CD4-positive, alpha-beta T cell treated with Interleukin-6 for 4 hours (primary cell): ENCODE data around the gene RSPH1.
"Not testable (repeated sequence)": the region's sequence is repeated elsewhere in the genome, so short reads cannot be mapped to it uniquely, and the experiment has no call there.

Experiments
- DNase-seq: peaks from one replicate; pipeline ENCODE4 v3.0.0-alpha.2; 2020; ENCODE audit warnings: mixed read lengths

Gene RSPH1

DNA sequence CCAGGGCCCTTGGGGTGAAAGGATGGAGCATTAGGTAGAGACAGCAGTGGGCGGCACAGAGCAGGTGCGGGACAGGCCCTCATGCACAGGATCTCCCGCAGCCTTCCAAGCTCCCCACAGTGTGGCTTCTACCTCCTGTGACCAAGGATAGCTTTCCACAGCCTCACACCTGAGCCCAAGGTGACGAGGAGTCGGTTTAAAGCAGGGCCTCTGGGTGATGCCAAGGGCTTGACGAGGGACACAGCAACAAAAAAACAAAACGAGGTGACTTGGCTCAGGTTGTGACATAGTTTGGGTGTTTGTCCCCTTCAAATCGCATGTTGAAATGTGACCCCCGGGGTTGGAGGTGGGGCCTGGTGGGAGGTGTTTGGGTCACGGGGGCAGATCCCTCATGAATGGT is 15.3 kb downstream of the RSPH1 start:
- DNase-seq: no peak

DNA sequence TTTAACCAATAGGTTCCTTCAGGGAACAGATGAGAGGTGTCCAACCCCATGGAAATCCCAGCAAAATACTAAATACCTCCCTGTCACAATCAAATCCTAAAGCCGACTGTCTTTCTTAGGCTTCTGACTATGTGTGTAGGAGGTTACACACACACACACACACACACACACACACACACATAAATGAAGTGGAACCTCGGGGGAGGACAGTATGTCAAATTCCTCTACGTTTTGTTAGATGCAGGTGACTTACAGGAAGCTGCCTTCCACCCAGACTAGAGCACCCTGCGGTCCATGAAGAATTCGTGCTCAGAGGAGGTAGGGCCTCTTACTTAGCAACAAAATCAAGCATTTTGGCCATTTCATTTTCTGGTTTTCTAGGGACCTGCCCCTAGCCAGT is 16.4 kb downstream of the RSPH1 start:
- no peak for DNase-seq

DNA sequence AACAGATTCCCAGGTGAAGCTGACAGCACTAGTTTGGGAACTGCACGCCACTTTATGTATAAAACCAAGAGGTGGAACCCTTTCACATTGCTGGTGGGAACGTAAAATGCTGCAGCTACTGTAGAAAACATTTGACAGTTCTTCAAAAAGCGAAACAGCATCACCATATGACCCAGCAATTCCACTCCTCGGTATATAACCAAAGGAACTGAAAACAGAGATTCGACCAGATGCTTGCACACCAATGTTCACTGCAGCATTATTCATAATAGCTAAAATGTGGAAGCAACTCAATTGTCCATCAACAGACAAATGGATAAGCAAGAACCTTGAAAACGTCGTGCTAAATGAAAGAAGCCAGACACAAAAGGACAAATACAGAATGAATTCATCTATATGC is 17.5 kb downstream of the RSPH1 start:
- no peak for DNase-seq

DNA sequence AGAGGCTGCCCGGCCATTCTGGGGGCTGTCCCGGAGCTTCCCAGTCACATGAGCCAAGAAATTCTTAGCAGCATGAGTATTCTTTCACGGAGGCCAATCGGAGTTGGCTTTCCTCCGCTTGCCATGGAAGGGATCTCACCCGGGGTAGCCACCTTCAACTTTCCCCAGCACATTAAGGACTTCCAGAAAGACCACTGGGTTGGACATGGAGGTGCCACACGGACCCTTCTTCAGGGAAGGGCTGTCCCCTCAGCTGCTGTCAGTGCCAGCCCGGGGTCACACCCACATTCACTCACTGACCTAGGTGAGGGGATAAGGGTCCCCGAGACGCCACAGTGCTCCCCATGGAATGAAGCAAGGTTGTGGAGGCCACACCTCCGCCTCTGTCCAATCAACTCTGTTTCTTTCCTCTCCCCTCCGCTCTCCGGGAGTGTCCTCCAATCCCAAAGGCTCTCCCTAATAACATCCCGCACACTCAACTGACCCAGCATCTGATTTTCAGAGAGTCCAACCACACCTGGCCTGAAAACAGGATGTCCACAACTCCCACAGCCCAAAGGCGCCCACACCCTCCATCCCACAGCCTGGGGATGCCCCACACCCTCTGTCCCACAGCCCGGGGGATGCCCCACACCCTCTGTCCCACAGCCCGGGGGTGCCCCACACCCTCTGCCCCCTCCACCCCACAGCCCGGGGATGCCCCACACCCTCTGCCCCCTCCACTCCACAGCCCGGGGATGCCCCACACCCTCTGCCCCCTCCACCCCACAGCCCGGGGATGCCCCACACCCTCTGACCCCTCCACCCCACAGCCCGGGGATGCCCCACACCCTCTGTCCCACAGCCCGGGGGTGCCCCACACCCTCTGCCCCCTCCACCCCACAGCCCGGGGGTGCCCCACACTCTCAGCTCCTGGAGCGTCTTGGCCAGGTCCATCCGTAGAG is 19.4 kb downstream of the RSPH1 start:
- no peak for DNase-seq

DNA sequence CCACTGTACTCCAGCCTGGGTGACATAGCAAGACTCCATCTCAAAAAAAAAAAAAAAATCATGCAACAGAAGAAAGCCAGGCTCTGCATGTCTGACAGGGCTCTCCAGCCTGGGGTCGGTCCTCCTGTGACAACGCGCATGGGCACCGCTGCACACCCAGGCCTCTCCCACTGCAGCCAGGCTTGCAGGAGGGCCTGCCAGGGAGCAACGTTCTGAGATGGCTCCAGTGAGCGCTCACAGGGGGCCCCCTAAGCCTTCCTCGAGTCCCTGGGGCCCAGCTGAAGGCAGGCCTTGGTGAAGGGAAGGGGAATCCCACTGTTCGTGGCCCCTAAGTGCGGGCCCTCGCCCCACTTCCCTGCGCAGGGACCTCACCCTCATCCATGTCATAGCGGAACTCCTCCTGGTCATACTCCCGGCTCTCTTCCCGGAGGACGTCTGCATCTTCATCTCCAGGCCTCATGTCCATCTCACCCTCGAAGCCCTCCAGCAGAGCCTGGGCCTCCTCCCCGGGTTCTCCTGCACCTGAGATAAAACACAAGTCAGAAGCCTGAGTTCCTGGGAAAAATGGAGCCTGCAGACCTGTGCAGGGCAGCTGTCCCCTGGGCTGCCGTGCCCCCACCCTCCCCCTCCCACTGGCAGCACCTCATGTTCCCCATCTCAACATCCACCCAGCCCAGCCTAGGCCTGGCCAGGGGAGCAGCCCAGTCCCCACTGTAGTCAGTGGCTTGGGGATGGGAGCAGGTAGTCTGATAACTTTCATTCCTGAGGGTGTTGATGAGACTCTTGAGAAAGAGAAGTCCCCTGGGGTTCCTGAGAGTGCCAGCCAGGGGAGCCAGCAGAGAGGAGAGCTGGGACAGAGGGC is 20.3 kb downstream of the RSPH1 start:
- DNase-seq: no peak

DNA sequence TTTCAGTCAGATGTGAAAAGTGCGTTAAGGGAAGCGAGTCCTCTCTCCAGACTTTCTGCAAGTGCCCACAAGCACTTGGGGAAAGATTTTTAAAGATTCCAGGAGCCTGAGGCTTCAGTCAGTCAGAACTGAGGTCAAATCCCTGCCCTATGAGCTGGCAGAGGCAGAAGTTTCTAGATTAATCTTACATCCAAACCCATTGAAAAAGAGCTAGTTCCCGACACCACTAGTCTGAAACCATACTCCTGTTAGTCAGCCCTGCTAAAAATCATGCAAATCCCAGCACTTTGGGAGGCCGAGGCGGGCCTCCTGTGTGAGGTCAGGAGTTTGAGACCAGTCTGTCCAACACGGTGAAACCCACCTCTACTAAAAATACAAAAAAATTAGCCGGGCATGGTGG is 21.0 kb downstream of the RSPH1 start:
- DNase-seq: no peak

DNA sequence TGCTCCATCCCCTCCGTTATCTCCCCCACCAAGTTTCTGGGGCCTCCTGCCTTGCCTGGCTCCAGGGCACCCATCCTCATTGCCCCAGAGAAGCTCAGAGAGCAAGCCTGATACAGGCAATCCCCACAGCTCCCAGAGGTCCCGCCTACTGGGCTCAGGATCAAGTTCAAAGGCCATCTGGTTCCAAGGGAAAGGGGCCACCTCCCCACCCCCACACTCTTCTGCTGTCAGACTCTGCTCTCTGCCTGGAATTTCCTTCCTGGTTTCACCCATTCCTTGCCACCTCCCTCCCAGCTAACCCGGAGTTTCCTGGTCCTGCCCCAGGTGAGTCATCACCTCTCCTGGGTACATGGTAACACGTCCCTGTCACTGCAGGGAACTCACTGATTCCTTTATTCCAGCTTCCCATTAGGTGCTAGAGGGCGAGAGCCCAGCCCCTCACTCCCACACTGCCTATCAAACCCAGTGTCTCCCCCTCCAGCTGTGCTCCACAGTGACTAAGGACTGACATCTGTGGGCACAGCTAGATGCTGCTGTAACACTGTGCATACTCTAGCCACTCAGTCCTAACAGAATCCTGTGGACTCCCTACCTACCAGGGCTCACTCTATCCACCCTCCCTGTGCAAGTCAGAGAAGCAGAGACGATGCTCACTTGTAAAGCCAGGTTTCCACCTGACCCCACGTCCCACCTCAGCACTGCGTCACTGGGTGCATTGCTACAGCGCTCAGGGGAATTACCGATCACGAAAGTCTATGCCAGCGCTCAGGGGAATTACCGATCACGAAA is 21.8 kb downstream of the RSPH1 start:
- DNase-seq: no peak

DNA sequence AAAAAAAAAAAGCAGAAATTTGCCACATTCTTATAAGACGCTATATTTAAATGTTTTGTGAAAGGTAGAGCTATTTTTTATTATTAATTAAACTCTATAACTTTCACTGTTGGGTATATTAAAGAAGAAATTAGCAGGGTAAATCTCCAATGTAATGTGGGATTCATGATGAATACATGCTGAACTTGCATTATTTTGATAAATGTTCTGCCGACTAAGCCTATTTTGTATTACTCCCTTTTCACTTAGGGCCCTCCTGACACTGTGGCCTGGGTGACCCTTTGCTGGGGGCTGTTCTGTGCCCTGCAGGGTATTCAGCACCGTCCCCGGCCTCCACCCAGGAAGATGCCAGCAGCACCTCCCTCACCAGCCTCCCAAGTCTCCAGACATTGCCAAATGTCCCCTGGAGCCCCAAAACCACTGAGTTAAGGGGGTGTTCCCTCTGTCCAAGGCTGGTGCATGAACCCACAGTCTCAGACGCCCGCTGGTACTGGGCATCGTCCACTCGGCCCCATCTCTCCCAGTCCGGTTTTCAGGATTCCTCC is 22.5 kb downstream of the RSPH1 start:
- DNase-seq: no peak

DNA sequence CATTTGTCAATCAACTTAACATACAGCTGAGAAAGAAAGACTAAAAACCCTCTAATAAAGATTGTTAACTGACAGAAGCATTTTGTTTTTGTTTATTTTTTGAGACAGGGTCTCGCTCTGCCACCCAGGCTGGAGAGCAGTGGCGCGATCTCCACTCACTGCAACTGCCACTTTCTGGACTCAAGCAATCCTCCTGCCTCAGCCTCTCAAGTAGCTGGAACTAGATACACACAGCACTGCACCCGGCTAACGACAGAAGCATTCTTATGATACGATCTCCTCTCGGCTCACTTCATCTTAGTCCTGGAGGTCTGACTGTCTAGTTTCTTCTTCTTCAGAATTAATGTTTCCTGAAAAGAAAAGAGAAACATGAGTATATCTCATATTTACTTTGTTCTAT is 23.5 kb downstream of the RSPH1 start:
- DNase-seq: no peak

DNA sequence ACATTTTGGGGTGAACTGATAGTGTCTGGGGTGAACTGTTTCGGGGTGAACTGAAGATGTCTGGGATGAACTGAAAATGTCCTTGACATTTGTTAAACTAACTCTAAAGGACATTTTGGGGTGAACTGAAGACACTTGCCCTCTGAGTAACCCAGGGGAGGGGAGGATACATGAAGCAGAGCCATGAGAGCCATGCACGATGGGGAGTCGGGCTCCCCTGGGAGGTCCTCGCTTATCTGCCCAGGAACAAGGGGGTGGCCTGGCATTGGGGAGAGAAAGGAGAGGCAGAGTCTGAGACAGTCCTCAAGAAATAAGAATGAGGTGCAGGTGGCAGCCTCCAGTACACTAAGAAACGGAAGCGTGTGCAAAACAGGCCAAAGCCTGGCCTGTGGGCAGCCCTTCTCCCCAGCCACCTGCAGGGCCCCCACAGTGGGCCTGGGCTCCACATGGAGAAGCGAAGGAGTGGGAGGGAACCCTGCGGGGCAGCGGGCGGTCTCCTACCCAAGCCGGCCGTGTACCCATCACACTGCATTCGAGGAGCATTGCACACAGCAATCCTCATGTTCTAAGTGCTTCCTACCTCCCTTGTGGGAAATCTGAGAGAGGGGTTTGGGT is 24.2 kb downstream of the RSPH1 start:
- DNase-seq: no peak

DNA sequence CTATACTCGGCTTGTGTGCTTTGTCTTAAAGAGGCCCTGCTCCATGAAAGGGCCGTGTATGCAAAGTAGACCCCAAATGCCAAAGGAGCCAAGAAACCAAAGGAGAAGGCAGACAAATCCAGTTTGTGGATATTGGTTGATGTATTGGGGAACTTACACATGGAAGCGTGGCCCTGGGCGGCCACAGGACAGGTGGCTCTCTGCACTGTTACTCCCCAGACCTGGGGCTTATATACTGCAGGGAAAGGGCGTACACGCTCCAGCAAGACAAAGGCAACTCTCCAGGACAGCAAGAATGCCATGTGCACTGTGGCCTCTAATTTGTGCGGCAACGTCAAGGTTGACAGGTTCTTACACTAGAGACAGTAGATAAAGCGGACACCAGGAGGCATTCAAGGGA is 24.8 kb downstream of the RSPH1 start:
- no peak for DNase-seq

DNA sequence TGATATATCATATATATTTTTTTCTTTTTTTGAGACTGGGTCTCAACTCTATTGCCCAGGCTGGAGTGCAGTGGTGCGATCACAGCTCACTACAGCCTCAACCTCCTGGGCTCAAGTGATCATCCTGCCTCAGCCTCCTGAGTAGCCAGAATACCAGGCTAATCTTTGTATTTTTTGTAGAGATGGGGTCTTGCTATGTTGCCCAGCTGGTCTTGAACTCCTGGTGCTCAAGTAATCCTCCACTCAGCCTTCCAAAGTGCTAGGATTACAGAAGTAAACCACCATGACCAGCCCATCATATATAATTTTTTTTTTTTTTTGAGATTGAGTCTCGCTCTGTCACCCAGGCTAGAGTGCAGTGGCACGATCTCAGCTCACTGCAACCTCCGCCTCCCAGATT is 26.3 kb downstream of the RSPH1 start:
- not testable (repeated sequence) for DNase-seq

DNA sequence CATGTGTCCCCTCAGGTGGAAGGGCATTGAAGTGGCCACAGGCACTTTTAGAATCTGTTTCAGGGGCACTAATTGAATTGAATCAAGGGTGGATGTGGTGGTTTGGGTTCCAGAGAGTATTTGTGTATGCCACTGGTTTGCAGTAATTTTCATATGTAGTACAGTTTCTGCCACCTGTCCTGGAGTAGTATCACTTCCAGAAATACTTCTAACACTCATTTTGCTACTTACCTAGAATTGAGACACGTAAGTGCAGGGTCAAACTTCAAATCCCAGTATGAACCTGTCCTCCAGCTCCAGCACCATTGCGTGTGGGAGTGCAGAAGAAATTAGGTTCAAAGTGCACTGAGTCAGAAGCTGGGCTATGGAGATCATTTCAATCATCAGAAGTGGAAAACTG is 26.8 kb downstream of the RSPH1 start:
- DNase-seq: no peak

DNA sequence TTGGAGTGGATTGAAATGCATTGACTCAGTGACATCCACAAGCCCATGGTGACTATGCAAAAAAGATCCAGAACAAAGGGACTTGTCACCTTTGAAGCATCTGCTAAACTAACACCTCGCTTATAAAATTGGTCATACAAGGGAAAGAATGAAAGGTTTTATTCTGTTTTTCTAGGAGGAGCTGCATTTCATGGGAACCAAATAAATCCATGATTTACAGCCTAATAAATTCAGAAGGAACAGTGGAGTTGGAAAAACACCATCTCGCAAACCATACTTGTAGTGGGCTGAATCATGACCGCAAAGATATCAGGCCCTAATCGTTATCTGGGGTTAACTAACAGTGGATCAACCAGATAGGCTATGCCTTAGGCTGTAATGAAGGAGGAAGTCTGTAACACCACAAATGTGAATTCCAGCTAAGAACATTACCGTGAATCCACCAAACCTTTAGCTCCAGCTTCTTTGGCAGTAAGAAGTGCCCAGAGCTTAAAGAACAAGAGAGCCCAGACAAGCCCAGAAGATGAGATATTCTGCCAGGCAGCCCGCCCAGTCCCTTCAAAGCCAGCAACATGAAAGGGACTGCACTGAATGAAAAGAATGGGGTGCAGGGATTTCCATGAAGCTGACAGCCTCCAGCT is 27.4 kb downstream of the RSPH1 start:
- no peak for DNase-seq

DNA sequence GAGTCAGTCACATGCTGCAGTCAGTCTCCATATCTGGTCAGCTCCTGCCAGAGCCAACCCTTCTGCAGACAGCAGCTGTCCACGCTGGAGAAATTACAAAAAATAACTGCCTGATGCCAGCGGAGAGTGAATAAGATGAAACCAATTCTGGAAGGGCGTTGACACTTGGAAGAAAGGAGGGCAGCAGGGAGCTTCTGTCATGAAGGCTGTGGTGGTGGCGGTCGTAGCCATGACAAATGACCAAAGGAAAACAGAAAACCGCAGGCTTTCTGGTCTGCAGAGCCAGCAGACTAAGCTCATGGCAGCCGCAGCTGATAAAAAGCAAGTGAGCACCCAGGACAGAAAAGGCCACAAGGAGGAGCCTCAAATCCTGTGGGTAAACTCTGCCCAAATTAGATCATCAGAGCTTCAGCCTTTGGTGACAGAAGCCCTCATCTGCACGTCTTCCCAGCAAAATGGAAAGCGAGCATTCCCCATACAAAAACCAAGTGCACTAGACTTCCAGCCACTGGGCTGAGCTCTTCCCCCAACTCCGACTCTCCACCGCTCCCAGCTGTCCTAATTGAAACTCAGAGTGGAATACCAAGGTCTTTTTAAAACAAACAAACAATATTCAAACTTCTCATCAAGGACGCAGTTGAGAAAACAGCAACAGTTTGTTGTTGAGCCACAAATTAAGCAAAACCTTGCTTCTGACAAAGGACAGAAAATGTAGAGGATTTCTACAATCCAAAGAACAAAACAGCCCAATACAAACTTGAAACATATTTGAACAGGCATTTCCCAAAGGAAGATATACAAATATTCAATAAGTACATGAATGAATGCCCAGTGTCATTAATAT is 28.7 kb downstream of the RSPH1 start:
- no peak for DNase-seq

DNA sequence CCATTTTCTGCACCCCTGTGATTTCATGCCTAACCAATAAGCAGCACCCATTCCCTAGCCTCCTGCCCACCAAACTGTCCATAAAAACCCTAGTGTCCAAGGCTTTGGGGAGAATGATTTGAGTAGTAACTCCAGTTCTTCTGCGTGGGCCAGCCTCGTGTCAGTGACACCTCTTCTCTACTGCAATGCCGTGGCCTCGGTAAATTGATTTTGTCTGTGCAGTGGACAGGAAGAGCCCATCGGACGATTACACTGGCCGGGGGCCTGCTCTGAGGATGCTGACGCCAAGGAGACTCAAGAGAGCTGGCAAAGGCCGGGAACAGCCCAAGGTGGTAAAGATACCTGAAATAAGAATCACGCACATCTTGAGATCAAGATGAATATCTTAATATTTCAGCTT is 29.3 kb downstream of the RSPH1 start:
- no peak for DNase-seq

DNA sequence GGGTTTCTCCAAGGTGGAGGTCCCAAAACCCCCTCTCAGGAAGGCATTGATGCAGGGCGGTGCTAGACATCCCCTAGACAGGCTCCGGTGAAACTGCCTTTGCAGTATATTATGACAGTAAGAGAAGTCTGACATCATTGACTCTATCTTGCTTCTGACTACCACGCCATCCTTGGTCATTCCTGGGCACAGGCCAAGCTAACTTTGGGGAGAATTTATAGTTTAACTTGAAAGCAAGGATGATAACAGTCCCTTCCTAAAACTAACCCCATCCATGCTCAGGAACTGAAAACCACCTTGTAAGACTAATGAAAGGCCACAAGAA is 30.3 kb downstream of the RSPH1 start:
- no peak for DNase-seq

DNA sequence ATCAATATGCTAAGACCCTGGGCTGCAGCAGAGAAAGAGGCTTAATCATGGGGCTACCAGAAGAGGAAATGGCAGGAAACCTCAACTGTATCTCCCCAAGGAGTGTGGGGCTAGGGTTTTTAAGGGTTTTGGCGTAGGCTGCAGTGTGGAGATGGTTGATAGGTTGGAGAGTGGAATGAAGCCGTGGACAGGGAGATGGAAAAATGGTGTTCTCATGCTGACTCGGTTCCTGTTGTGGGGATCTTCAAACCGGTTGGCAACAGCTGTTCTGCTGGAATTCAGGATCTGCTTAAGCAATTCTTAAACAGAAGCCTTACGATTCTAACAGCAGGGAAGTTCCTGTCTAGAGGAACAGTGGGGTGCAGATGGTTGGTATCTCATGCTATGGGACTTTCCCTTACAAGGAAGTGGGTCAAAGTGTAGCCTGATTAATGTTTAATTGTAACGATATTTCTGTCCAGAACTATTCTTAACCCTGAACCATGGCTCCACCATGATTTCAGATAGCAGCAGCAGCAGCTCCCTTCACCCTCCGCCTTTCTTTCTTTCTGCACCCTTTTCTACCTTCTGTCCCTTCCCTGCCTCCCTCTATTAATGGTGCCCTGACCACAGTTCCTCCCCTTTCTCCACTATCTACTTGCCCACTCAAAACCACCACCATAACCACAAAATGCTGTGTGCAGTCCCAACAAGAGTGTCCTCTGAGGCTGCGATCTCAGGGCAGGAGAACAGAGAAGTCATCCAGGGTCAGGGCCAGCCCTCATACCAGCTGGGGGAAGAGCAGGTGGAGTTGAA is 30.8 kb downstream of the RSPH1 start:
- no peak for DNase-seq

DNA sequence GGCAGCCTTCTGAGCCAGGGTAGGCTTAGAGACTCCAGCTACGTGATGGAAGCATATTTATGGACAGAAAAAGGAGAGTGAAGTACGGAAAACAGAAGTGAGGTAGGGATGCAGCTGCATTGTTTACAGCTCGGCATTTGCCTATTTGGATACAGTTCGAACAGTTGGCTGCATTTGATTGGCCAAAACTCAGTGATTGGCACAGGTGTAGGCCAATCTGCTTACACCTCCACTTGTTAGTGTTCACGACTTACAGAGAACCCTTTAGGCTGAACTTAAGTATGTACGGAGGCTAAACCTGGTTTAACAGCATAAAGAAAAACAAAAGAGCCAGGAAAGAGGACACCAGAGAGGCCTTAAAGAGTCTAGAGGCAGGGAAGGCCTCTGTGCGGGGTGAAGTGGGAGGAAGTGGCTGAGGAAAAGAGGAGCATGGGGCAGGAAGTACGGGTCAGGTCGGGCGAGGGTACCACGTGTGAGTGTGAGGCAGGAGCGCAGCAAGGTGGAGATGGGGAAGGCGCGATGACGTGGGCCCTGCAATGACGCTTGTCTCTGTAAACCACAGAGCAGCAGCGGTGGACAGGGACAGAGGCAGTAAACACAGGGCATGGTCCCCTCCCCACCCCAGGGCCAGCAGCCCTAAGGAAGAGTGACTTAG is 32.0 kb downstream of the RSPH1 start:
- peak; percentile 71 for DNase-seq
